ENCODE measurements around the gene GAS7. TPM values are rescaled to one million over a fixed set of nuclear protein-coding genes. Genes with fewer than 3 reads are reported as not detected.

Gene GAS7
- total RNA-seq, 1 experiment from 2014 or later, result 6.0 TPM

DNA sequence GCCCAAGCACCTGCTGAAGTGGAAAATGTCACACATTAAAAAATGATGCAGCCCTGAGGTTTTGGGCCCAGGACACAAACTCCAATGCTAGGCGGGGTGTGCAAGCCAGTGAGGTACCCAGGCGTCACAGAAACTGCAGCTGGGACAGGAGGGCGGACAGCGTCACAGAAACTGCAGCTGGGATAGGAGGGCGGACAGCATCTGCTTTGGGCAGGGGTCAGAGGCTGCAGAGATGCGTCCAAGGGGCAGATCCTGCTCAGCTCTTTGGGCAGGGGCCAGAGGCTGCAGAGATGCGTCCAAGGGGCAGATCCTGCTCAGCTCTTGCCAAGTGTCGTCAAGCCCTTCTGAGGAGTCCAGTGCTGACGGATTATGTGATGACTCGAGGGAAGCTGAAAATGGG, 249.5 kb downstream of the GAS7 start:
- no CpG with 5 or more reads among the region's 10 CpGs for WGBS (ENCODE audit: extremely low coverage, insufficient read length, low lambda C conversion rate)
- H2BK12ac ChIP-seq (ENCODE audit: insufficient read length, low read depth, low read length), result no peak overlapping the region
- H4K20me1 ChIP-seq (ENCODE audit: control insufficient read depth, insufficient read depth, insufficient read length), result no peaks in the 10 kb centered on the region
- H2BK5ac ChIP-seq (ENCODE audit: insufficient read length, low read length), result no peak overlapping the region
- H3K27me3 Mint-ChIP-seq (ENCODE audit: low read depth), result peaks cover 2% of the 10 kb centered on the region
- H3K23ac ChIP-seq (ENCODE audit: insufficient read length, low read depth, low read length), result no peak overlapping the region
- H3K27ac ChIP-seq (ENCODE audit: insufficient read length, low read depth, low read length), result no peak overlapping the region
- peaks cover 0 to 4% of the 10 kb centered on the region in 2 experiments; a peak in 1 of 4 replicates for H3K4me1 Mint-ChIP-seq
- H3K18ac ChIP-seq (ENCODE audit: insufficient read length, low read depth, low read length), result no peak overlapping the region
- TF ChIP-seq, protein P1, sequence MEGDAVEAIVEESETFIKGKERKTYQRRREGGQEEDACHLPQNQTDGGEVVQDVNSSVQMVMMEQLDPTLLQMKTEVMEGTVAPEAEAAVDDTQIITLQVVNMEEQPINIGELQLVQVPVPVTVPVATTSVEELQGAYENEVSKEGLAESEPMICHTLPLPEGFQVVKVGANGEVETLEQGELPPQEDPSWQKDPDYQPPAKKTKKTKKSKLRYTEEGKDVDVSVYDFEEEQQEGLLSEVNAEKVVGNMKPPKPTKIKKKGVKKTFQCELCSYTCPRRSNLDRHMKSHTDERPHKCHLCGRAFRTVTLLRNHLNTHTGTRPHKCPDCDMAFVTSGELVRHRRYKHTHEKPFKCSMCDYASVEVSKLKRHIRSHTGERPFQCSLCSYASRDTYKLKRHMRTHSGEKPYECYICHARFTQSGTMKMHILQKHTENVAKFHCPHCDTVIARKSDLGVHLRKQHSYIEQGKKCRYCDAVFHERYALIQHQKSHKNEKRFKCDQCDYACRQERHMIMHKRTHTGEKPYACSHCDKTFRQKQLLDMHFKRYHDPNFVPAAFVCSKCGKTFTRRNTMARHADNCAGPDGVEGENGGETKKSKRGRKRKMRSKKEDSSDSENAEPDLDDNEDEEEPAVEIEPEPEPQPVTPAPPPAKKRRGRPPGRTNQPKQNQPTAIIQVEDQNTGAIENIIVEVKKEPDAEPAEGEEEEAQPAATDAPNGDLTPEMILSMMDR (conservative IDR thresholded peaks at IDR 0.05), result no peak
- no peak overlapping the region for H4K91ac ChIP-seq (ENCODE audit: insufficient read length, low read depth, low read length)
- no peak overlapping the region for H4K5ac ChIP-seq (ENCODE audit: insufficient read length, low read depth, low read length)
- H2AFZ ChIP-seq (ENCODE audit: low read length), result no peak overlapping the region
- no peak for DNase-seq
- no peak overlapping the region for H3K56ac ChIP-seq (ENCODE audit: insufficient read length, low read depth, low read length)
- peak overlapping the region in 1 of 3 experiments; percentile 61; a peak in 1 of 7 replicates for H3K27ac Mint-ChIP-seq
- H3K4me2 ChIP-seq (ENCODE audit: insufficient read depth, insufficient read length, low read length), result no peak overlapping the region
- no peaks in the 10 kb centered on the region for H3K79me2 ChIP-seq (ENCODE audit: insufficient read depth, low read length)
- no peak overlapping the region for H3K4me3 Mint-ChIP-seq
- no peak overlapping the region for H3K4ac ChIP-seq (ENCODE audit: low read depth, low read length)
- H2BK120ac ChIP-seq (ENCODE audit: low read depth, low read length, poor library complexity, severe bottlenecking), result no peak overlapping the region
- H3K27me3 ChIP-seq (ENCODE audit: insufficient read depth, low read length), result no peaks in the 10 kb centered on the region
- no peaks in the 10 kb centered on the region for H3K23me2 ChIP-seq (ENCODE audit: insufficient read length, low read depth, low read length, poor library complexity, severe bottlenecking)
- H3K9me3 ChIP-seq (ENCODE audit: control insufficient read depth, low read depth, low read length), result no peaks in the 10 kb centered on the region
- H2BK15ac ChIP-seq (ENCODE audit: low read depth, low read length), result no peak overlapping the region
- H3K4me1 ChIP-seq (ENCODE audit: insufficient read depth, low read length), result no peaks in the 10 kb centered on the region
- H2AK5ac ChIP-seq (ENCODE audit: insufficient read length, low read length), result no peak overlapping the region
- H3K9ac ChIP-seq (ENCODE audit: extremely low read depth, insufficient read length, low read length), result no peak overlapping the region
- H3K9me3 Mint-ChIP-seq, result no peaks in the 10 kb centered on the region
- H3K36me3 Mint-ChIP-seq (ENCODE audit: insufficient read depth in 1 of 3, low read depth in 3 of 3), result no peaks in the 10 kb centered on the region
- no peak overlapping the region for H4K8ac ChIP-seq (replicated peaks; ENCODE audit: insufficient read length, low read depth, low read length)
- H3K79me1 ChIP-seq (ENCODE audit: insufficient read depth, low read depth, low read length, poor library complexity, severe bottlenecking), result no peaks in the 10 kb centered on the region
- H3K14ac ChIP-seq (ENCODE audit: insufficient read depth, low read length), result no peak overlapping the region
- H2BK20ac ChIP-seq (ENCODE audit: low read depth, low read length, poor library complexity, severe bottlenecking), result no peak overlapping the region
- no peak overlapping the region for H3T11ph ChIP-seq (ENCODE audit: low read length)
